GM19438 (cell line): ENCODE data around the gene COQ8B.
"Not testable (repeated sequence)": the region's sequence is repeated elsewhere in the genome, so short reads cannot be mapped to it uniquely, and the experiment has no call there.

ENCODE experiments used
- ATAC-seq: cut with Tn5 transposase; IDR thresholded peaks from one replicate; pipeline ENCODE4 v1.9.1; 2021; ENCODE audit warnings: low read depth; ENCODE audit not compliant: unreplicated experiment

COQ8B gene

DNA sequence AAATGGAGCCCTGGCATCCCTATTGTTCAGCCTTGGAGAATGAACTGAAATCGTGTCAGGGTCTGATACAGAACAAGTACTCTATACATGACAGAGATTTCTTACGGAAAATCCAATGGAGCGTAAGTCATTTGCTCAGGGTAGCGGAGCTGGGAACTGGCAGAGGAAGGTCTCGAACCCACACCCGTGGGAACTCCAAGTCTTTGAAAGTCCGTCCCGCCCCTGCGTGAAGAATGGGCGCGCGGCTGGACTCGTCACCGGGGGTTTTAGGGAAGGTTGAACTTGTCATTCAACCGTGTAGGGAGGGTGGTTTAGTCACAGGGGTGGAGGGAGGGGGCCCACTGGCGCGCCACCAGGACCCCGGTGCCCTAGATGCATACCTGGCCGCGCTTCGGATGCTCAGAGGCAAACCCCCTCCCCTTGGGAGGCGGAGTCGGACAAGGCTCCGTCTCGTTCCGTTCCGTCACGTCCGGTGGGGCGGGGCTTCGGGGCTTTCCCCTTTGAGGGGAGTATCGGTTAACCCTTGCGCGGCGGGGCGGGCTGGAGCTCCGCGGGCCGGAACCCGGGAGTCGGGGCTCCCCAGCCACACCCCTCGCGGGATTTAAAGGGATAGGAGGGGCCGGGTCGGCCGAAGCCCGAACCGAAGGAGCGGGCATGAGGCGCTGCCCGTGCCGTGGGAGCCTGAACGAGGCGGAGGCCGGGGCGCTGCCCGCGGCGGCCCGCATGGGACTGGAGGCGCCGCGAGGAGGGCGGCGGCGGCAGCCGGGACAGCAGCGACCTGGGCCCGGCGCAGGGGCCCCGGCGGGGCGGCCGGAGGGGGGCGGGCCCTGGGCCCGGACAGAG is at the start of gene COQ8B, which contains the start of gene ITPKC:
TSS of gene COQ8B (minus strand) at position 405 of the 843 bp plus-strand sequence. CDS start 2,254 bp downstream, outside the sequence.
TSS of gene ITPKC (plus strand) at position 631 of the 843 bp plus-strand sequence. CDS start at position 655, 24 bp downstream.
- peak; percentile 64 for ATAC-seq

DNA sequence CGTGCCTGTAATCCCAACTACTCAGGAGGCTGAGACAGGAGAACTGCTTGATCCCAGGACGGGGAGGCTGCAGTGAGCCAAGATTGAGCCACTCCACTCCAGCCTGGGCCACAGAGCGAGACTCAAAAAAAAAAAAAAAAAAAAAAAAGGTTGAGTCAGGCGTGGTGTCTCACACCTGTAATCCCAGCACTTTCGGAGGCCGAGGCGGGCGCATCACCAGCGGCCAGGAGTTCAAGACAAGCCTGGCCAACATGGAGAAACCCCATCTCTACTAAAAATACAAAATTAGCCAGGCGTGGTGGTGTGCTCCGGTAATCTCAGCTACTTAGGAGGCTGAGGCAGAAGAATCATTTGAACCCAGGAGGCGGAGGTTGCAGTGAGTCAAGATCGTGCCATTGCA is 49.7 kb upstream of the COQ8B start:
- ATAC-seq = not testable (repeated sequence)

DNA sequence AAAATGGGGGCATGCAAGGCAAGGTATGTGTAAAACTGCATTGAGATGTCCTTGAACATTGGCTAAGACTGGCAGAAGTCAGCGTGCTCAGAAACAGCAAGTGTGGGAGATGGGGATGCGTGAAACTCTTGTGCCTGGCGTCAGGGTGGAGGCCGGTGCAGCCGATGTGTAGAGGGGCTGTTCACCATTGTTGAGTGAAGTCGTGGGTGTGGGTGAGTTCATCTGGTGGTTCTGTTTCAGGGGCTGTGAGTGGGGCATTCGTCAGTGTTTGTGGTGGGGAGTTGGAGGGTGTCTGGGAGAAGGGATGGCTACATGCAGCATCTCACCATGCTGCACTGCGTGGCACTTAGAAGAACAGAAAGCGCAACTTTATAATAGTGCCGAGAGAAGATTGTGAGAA is 47.3 kb upstream of the COQ8B start:
- ATAC-seq = no peak

DNA sequence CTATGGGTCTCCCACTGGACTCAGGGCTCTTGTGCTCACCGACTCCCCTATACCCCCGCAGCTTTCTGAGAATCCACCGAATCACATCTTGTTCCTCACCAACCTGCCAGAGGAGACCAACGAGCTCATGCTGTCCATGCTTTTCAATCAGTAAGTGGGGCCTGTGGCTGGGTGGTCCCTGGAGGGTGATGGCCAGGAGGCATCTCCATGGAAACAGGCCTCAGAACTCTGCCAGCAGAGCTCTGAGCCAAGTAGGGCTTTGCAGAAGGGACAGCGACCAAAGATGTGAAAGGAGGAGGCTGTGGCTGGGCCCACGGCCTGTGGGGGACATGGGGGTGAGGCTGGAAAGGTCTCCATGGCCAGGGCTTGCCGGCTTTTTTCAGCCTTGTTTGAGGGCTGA is 46.8 kb upstream of the COQ8B start:
- no peak for ATAC-seq

- ATAC-seq = no peak
Measured at GRCh38 chr19:40762754-40763470, 46.2 kb upstream of the COQ8B start.

GRCh38 chr19:40759352-40759751 is 42.7 kb upstream of the COQ8B start:
- ATAC-seq = no peak

DNA sequence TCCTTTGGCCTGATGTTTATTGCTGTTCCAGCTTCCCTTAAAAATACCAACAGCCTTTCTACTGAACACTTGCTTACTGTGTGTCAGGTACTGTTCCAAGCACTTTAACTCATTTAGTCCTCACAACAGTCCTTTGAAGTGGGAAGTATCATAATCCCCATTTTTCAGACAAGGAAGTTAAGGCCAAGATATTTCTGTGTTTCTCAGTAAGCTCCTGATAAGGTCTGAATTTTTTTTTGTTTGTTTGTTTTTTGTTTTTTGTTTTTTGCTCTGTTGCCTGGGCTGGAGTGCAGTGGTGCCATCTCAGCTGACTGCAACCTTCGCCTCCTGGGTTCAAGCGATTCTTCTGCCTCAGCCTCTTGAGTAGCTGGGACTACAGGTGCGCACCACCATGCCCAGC is 41.8 kb upstream of the COQ8B start:
- no peak for ATAC-seq

DNA sequence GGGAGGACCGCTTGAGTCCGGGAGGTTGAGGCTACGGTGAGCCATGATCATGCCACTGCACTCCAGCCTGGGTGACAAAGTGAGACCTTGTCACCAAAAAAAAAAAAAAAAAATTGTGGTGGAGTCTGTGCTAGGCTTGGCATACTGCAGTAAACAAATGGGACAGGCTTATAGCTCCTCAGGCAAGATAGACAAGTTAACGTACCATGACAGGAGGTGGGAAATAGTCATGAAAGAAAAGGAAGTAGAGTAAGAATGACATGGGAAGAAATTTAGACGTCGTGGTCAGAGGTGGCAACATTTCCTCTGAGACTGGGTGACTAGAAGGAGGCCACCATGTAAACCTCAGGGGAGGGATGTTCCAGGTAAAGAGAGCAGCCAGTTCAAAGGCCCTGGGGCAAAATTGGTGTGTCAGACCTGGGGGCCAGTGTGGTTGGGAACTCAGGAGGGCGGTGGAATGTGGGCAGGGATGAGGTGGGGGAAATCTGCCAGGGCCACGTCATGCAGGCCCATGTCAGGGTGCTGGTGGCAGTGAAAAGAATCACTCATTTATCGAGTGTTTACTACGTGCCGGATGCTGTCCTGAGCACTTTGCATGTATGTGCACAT is 39.9 kb upstream of the COQ8B start:
- no peak for ATAC-seq

- ATAC-seq = no peak
Measured at GRCh38 chr19:40755791-40756190, 39.1 kb upstream of the COQ8B start.

- ATAC-seq = no peak
Measured at GRCh38 chr19:40755248-40755624, 38.5 kb upstream of the COQ8B start.

DNA sequence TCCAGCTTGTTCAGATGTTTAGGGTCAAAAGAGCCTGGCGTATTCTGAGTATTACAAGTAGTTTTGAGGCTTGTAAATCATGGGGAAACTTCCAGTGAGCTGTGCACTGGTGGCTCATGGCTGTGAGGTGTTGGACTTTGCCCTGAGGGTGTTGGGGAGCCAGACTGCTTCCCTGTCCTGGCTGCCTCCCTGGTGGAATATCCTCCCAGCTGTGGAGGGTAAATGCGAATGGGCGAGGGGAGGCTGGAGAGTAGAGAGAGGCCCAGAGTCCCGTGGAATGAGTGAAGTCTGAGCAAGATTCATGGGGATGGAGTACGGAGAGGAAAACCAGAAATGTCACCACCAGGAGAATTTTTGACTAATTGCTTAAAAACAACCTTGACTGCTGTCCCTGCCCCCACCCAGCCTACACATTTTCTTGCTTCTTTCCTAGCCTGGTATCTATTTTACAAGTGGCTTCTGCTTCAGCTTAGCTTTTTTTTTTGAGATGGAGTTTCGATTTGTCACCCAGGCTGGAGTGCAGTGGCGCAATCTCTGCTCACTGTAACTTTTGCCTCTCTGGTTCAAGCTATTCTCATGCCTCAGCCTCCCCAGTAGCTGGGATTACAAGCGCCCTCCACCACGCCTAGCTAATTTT is 38.0 kb upstream of the COQ8B start:
- no peak for ATAC-seq

- no peak for ATAC-seq
Measured at GRCh38 chr19:40752257-40752781, 35.6 kb upstream of the COQ8B start.

DNA sequence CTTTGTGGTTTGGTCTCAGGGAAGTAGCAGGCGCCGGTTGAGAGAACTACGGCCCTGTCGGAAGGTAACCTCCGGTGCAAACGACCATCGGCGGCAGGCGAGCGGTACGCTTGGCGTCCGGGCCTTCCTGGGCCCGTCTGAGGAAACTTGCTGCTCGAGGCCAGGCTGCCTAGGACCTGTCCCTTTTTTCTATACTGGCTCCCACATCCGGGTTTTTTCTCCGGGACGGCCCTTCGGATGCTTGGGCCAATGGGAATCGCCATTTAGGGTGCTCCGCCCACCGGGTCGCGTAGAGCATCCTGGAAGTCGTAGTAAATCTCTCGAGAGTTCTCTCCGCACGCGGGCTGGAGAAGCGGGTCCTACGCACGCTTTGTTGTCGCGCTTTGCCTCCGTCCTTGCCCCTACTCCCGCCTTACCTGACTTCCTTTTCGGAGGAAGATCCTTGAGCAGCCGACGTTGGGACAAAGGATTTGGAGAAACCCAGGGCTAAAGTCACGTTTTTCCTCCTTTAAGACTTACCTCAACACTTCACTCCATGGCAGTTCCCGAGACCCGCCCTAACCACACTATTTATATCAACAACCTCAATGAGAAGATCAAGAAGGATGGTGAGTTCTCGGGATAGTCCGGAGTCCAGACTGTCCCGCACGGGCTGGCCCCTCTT is 34.3 kb upstream of the COQ8B start, which contains the start of gene SNRPA:
TSS of gene SNRPA (plus strand) at position 330 of the 664 bp plus-strand sequence. CDS start at position 536, 206 bp downstream.
- ATAC-seq = peak; percentile 54

DNA sequence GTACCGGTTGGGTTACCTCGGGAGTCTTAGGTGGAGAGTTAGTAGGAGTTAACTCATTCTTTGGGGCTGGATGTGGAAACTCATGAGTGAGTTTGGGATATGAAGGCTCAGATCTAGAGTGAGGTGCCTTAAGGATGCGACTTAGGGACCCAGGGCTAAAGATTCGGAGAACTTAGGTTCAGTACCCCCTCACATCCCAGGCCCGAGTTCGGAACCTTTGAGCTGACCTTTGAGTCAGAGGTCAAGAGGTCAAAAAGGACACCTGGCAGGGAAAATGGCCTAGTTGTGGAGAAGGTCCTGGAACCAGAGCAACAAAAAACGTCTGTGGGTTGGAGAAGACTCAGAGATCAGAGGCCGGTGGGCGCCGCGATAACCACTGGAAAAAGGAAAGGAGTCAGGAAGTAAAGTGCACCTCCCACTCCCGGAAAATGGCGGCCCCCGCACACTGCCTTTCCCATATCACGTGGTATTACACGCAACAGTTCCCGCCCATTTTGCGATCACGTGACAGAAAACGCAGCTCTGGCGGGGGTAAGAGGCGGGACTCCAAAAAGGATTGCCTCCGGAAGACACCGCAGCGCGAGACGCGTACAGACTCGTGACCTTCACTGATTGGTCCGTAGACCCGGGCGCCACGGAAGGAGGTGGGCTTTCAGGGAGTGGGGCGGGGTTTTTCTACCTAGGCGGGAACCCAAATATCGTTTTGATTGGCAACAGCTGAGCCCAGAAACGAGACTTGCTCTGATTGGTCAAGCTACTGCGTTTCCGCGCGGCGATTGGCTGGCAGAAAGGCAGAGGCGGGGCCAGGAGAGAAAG is 33.6 kb upstream of the COQ8B start, which contains the start of gene ACTMAP:
TSS of gene ACTMAP (minus strand) at position 420 of the 816 bp plus-strand sequence. CDS start 674 bp downstream, outside the sequence.
- ATAC-seq = peak; percentile 73

GRCh38 chr19:40747536-40747935 is 30.9 kb upstream of the COQ8B start:
- no peak for ATAC-seq

DNA sequence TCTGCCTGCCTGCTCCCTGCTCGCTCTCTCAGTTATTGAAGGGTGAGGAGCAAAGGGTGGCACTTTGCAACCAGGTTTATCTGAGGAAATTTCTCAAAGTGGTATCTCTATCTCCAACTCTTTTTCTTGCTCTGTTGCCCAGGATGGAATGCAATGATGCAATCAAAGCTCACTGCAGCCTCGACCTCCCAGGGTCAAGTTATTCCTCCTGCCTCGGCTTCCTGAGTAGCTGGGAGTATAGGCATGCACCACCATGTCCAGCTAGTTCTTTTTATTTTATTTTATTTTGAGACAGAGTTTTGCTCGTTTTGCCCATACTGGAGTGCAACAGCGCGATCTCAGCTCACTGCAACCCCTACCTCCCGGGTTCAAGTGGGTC is 28.7 kb upstream of the COQ8B start:
- no peak for ATAC-seq

DNA sequence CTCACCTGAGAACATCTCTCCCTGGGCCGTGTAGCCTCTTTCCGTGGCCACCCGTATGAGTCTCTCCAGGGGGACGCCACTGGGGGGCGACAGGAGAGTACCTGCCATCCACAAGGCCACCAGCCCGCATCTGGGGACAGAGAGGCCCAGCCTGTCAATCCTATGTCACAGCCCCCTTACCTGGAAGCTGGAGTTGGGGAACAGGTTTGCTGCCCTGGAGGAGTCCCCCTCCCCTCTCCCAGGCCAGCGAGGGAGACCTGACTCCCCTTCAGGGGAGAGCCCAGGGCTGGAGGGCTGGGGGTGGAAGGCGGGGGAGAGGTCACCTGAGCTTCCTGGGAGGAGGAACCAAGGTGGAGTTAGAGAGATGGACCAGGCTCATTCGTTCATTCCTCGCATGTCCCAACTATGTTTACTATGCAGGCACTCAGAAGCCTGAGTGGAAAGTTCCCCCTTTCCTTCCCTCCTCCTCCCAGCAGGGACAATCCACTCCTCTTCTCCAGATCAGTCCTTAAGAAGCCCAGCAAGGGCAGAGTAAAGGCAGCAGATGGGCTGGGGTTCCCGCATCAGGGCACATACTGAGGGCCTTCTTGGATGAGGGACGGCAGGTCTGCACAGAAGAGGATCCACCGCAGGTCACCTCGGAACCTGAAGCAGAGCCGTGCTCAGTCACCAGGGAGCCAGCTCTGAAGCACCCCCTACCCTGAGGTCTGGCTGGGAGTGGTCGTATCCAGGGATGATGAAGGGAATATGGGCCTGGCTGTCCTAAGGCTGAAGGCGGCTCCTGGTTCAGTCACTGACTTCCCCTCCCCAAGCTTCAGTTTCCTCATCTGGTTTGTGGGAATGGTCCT is 28.1 kb upstream of the COQ8B start:
- no peak for ATAC-seq

DNA sequence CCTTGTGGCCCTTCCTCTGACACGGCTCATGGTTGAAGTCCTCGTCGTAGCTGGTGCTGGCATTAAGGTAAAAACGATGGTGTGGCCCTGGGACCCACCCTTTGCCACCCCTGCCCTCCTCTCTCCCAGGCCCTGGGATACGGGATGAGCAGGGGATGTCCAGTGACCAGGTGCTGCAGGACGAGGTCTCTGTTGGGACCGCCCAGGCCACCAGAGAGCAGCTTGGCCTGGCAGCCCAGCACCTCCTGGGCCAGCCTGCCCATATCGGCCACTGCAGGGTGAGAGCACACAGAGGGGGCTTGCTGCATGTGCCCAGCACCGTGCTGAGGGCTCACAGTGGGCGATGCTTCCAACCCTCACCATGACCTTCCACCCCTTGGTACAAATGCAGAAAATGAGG is 27.2 kb upstream of the COQ8B start:
- no peak for ATAC-seq
